NT2/D1 (cell line): Measurements from ENCODE around the gene IKZF2.

Source experiments
- YY1 ChIP-seq: IDR thresholded peaks from 2 replicates; pipeline ENCODE4 v1.6.1; 2011; ENCODE audit not compliant: insufficient read length, insufficient read depth
- ZNF274 ChIP-seq: IDR thresholded peaks from 2 replicates; pipeline ENCODE4 v1.6.1; 2011; ENCODE audit warnings: mild to moderate bottlenecking, low read depth, low read length

DNA sequence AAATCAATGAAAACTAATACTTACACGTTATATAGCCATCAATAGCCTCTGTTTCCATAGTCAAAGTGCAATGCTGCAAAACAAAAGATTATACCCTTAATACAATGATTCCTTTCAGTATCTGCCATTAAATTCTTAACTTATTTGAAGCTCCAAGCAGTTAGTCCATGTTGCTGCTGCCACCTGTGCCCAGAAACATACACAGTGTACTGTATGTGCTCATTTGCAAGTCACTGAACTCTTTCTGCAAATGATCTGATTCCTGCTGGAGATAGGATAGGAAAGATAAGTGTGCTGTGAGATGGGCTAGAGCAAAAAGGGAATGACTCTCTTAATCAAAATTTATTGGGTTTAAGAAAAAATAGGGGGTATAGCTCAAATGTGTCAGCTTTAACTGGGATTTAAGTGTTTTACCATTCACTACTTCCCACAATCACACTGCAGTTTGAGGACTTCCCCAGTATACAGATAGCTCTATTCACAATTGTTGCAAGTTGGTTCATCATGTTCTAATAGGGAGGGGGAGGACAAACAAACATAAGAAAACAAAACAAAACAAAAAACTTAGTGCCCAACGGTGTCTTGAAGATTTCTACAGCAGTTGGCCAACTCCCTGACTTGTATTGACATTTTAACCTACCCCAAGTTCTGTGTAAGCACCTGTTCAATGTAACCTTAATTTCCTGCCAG, 2.7 kb downstream of the IKZF2 start:
- TF ChIP-seq YY1 (no peak), ZNF274 (no peak)
